RPMI7951 (cell line): ENCODE results near the gene ACOX1. TPM values are rescaled to one million over a fixed set of nuclear protein-coding genes. Genes with fewer than 3 reads are reported as not detected.
"Not testable (repeated sequence)": the region's sequence is repeated elsewhere in the genome, so short reads cannot be mapped to it uniquely, and the experiment has no call there.

ENCODE experiments used
- DNase-seq: peaks from one replicate; pipeline ENCODE4 v3.0.0-alpha.2; 2012; ENCODE audit warnings: low read depth
- total RNA-seq: library from RNA; depleted of rRNA; stranded (reverse); fragments of >200 nt; shearing (Covaris generic); gene quantifications from 2 replicates; pipeline ENCODE4 v1.2.3, GENCODE V29; 2014

The ACOX1 gene
- total RNA-seq, 1 experiment from 2014 or later = 21.4 TPM

DNA sequence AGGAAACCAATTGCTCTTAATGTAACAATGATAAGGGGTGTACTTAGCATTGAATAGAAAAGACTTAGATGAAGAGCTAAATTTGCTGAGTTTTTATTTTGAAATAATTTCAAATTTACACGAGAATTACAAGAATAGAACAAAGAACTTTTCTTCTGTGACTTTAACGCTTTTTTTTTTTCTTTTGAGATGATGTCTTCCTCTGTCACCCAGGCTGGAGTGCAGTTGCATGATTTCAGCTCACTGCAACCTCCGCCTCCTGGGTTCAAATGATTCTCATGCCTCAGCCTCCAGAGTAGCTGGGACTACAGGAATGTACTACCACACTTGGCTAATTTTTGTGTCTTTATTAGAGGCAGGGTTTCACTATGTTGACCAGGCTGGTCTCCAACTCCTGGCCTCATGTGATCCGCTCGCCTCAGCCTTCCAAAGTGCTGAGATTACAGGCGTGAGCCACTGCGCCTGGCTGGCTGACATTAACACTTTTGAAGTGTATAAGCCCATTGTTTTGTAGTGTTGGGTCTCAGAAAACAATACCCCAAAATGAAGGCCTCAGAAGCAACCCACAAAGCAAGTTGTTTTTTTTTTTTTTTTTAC, 2.2 kb upstream of the ACOX1 start:
- DNase-seq = no peak

DNA sequence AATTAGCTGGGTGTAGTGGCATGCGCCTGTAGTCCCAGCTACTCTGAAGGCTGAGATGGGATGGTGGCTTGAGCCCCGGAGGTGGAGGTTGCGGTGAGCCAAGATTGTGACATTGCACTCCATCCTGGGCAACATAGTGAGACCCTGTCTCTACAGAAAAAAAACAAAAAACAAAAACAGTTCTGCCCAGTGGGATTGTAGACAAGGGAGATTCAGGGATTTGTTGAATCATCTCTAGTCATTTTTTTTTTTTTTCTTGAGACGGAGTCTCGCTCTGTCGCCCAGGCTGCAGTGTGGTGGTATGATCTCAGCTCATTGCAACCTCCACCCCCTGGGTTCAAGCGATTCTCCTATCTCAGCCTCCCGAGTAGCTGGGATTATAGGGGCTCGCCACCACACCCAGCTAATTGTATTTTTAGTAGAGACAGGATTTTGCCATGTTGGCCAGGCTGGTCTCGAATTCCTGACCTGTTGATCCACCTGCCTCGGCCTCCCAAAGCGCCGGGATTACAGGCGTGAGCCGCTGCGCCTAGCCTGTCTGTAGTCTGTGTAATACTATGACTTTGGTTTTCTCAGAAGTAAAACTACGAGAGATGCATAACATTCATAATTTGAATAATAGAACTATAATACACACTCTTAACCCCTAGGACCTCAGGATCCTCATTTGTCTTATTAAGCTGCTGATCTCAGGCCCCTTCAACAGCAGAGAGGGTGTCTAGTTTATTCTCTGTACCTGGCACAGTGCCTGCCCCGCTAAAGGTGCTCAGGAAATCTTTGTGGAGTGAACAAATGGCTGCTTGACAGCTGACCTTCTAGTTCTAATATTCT, 1.4 kb upstream of the ACOX1 start:
- no peak for DNase-seq

DNA sequence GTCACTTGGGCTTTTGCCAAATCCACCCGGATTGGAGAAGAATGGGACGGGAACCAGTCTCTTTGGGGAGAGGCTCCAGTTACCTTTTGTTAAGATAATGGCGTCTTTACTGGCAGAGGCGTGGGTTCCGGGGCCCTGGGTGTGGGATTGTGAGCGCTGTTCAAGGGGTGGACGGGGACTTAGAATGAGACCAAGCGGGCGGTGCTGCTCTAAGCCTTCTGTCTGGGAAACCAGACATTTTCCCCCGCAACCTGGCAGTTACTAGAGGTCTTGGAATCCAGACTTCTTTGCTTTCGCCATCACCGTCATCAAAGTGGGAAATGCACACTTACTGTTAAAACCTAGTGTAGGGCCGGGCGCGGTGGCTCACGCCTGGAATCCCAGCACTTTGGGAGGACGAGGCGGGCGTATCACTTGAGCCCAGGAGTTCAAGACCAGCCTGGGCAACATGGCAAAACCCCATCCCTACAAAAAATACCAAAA, 780 bp upstream of the ACOX1 start:
- no peak for DNase-seq

DNA sequence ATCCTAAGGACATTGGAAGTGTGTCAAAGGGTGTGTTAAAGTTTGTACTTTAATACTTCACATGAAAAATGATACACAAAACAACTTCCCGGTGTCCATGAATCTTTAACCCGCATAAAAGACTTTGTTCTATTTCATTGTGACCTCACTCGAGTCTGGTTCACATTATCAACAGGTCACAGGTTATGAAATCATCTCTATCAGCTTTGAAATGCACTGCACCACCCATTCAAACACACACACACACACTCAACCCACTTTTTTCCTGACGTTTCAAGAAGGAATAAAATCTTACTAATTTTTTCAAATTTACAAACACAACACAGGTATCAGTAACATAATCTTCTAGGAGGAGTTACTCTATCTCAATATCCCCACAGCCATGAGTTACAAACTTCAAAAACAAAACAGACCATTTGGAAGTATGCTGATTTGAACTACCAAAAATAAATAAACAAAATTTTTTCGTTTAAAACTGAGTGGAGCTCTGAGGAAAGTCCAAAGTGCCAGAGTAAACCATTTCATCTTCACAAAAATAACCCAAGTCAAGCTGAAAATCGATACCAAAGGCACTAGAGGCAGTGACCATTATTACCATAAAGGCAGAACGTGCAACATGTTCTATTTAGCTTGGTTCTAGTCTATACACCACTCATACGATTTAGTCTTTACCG, 2.7 kb downstream of the ACOX1 start:
- DNase-seq = no peak

DNA sequence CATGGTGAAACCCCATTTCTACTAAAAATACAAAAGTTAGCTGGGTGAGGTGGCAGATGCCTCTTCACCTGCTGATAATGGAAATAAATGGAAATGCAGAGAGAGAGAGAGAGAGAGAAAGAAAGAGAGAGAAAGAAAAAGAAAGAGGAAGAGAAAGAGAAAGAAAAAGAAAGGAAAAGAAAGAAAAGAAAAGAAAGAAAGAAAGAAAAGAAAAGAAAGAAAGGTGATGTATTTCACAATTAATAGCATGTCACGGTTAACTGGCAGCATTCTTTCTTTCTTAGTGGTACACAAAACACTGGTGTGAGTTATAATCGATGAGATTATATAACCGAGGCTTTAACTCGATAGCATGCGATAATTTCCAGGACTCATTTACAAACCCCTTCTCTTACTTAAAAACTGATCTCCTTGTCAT, 3.2 kb downstream of the ACOX1 start:
- DNase-seq = no peak

DNA sequence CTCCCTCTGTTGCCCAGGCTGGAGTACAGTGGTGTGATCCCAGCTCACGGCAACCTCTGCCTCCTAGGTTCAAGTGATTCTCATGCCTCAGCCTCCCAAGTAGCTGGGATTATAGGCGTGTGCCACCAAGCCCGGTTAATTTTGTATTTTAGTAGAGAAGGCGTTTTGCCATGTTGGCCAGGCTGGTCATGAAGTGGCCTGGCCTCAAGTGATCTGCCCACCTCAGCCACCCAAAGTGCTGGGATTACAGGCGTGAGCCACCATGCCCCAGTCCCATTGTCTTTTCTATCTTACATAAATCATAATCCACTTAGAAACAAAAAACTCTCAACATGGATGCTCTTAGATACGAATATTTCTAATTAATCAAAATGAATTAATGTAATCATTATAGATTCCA, 3.8 kb downstream of the ACOX1 start:
- DNase-seq = not testable (repeated sequence)

DNA sequence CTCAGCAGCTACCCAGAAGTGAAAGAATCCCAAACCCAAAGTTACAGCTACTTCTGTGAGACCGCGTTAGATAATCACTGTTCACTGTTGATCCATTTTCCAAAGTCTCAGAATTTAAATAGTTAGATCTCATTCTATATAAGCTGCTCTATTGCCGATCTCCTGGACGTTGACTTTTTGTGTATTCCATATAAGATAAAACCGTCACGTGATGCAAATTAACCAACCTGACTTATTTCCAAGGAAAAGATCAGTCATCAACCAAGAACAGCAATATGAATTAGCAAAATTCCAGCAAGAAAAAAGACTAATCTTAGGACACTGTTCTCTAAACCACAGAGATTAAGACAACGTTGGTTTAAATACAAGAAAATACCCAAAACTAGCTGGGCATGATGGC, 8.3 kb downstream of the ACOX1 start:
- no peak for DNase-seq

DNA sequence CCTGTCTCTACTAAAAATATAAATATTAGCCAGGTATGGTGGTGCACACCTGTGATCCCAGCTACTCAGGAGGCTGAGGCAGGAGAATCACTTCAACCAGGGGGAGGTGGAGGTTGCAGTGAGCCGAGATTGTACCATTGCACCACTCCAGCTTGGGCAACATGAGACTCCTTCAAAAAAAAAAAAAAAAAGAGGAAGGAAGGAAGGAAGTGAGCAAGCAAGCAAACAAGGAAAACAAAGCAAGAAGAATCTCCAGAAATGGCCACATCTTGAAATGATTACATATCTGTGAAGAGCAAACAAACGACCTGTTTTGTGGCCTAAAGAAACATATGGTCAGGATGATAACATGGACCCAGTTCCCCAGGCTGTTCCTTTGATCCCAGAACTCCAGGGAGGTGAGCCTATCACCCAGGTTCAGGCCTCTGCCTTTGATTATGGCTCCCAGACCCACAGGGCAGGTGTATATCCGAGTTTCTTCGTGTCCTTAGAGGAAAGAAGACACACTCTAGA, 8.9 kb downstream of the ACOX1 start:
- peak; percentile 37 for DNase-seq

DNA sequence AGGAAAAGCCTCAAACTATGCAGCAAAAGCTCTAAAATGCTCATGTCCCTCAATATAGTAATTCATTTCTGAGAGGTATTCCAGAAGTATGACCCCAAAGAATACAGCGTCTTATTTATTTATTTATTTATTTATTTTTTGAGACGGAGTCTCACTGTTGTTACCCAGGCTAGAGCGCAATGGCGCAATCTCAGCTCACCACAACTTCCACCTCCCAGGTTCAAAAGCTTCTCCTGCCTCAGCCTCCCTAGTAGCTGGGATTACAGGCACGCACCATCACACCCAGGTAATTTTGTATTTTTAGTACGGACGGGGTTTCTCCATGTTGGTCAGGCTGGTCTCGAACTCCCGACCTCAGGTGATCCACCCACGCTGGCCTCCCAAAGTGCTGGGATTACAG, 9.9 kb downstream of the ACOX1 start:
- DNase-seq = not testable (repeated sequence)

DNA sequence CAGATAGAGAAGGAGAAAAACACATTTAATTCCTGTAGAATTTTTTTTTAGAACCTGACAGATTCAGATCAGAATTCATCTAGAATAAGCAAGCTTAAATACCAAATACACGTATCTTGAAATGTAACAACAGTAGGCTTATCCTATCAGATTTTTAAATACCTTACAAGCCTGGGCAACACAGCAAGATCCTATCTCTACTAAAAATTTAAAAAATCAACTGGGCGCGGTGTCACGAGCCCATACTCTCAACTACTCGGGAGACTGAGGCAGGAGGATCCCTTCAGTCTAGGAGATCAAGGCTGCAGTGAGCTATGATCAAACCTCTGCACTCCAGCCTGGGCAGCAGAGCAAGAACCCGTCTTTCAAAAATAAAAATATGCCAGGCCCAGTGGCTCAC, 13.5 kb downstream of the ACOX1 start:
- DNase-seq = no peak

DNA sequence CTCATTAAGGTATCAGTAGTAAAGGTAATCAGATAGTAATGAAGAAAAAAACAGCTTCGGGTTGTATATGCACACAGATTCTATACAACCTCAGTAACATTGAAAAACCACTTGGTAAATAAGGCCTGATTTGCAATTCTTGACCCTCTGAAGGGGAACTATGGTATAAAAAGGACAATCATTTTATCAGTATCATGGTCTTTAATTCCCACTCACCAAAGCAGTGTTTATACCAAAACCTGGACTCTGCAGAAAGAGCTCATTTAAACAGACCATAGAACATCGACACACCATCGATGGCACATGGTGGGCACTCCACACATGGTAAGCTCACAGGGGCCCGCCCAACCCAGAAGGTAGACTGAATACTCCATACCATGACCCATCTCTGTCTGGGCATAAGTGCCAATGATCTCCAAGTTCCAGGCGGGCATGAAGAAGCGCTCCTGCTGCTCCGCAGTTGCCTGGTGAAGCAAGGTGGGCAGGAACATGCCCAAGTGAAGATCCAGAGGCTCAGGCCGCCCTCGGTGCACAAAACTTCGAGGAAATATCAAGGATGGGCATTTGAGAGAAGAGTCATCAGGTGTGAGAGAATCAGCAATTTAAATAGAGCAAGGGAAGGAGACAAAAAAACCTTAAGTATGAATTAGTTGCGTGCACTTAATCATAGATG, 19.0 kb downstream of the ACOX1 start:
- DNase-seq = no peak

DNA sequence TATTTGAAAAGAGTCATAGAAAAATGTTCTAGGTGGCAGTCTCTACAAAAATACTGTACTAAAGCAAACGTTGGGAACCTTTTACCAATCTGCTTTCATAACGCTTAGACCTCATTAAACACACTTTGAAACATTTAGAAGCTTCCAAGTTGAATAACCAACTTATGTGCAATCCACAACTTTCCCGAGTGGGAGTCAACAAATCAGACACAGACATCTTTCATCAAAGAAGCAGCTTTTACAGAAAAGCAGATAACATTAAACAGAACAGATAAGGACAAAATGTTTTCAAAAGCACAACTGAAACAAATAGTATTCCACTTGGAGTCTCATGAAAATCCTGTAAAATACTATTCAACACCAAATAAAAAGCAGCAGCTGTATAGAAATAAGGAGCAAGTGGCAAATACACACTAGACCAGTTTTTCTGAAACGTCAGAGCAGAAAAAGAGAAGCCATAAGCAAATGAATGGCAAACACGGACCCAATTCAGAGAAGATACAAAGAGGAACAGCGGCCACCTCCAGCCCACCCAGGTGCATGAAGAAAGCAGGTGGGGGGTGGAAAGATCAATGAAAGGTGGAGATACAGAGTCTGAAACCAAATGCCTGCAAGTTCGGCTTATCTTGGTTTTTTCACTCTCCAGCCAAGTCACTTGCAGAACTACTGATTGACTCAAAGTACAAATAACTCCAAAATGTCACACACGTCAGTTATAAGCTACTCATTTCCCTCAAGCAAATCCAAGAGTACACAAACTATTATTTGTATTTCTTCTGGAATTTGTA, 19.7 kb downstream of the ACOX1 start:
- no peak for DNase-seq

DNA sequence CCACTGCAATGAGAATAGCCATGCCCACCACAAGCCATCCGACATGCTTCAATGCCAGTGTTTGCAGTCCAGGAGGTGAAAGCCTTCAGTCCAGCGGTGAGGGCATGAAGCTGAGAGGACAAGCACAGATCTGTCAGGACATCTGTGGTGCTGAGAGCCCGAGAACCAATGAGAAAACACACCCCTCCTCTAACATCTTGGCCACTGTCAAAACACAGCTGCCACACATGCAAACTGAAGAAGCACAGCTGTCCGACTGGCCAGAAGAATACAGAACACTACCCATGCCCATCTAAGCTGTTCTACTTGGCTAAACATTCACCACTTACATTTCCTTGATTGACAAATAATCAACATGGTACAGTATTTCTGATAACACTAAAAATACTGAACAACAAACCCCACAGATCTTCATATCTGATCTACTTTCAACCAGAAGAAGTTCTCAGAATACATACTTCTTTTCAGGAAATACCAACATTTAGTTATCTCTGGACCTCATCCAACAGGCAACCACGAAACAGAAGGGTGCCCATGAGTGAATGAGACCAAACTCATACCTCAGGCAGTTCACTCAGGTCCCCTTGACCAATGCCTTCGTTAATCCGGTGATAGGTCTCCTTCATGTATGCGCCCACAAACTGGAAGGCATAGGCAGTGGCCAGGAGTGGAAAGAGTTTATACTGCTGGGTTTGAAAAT, 28.0 kb downstream of the ACOX1 start:
- DNase-seq = no peak

DNA sequence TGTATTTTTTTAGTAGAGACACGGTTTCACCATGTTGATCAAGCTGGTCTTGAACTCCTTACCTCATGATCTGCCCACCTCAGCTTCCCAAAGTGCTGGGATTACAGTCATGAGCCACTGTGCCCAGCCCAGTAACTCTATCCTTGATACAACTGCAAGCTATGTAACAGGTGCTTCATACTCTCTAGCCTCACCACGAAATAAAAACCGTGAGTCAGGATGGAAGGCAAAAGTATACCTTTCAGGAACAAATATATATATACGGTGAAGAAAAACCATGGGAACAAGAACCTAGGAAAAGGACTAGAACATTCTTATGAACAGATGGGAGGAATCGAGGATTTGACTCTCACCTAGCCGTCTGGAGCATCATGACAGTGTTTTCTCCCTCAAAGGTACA, 28.5 kb downstream of the ACOX1 start:
- DNase-seq = no peak

DNA sequence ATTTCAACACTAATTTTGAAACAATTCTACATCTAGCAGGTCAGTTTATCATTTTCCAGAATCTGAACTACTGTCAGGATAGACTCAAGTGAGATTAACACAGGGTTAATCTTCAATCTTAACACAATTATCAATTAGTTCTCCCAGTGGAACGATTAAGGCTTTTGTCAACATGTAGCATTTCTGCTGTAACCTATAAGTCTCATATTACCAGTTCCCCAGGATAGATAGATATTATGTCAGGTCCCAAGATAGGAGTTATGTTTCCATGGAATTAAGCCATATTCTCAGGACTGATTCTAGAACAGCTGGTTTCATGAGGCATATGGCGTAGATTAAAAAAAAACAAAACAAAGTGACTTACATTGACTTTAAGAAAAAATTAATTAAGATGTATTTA, 33.8 kb downstream of the ACOX1 start:
- no peak for DNase-seq

DNA sequence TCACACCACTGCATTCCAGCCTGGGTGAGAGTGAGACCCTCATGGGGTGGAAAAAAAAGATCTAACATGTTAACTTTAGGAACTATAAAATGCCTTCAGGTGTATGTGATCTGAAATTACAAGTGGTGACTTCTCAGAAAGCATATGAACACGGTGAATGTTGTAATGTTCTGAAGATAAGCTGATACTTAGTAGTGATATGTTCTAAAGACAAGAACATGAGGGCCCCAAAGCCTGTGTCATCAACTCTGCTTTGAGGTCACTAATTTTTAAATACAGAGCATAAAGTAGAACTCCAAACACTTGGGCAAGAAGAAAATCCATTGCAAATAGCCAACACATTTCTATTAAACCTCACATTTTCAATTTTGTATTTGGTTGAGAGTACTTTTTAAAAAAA, 35.5 kb downstream of the ACOX1 start:
- no peak for DNase-seq

DNA sequence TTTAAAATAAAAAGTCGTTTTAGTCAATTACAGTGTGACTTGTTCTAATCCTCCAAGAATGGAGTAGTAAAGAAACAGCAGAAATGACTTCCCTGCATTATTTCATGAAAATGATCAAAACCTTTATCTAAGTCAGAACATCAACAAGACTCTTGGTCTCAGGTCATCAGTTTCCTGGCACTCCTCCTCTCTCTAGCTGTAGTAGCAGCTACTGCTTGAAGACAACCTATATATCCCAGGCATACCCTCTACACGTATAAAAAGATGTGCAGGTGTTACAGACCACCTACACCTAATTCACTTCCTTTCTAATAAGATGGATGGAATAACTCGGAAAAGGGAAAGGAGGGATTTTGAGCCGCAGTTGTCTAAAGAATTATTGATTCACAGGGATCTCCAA, 36.5 kb downstream of the ACOX1 start:
- DNase-seq = no peak

DNA sequence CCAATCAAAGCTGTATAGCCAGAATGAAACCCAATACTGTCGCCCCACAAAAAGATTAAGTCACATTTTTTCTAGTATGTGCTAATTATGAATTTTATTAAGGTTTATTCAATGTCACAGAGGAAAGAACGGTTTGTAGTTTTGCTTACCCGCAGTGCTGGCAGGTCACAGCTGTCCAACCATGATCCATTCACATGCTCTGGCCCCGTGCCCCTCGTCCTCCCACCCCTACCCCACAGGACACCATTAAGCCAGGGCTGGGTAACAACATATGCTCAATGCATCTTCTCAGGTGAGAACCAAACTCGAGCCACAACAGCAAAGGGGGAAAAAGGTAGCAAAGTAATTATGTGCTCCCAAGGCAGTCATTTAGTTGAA, 37.5 kb downstream of the ACOX1 start:
- DNase-seq = no peak

DNA sequence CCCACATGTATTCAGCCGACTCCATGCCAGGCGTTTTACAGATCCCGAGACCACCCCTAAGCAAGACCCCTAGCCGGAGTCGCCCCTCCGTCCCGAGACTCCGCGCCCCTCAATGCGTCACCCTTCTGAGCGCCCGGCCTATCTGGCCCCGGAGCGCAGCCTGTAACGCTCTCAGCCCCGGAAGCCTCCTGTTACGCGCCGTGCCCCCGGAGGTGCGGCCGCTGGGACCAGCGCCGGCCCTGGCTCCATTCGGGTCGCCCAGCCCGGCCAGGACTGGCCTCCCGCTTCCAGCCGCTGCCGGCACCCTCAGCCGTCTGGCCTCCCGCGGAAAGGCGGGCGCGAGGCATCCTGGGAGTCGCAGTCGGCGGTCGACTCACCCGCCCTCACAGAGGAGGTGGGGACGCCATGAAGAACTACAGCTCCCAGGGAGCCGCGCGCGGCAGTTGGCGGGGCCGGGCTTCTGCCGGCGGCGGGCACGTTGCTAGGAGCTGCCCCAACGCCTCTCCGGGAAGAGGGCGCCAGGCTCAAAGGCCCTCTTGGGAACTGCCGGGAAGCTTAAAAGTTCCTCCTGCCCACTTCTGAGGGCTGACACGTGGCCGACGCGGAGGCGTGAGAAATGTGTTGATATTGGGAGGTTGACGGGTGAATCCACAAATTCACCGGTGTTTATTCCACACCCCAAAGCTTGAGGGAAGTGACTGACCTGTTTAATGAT, 38.1 kb downstream of the ACOX1 start, which contains the start of gene FBF1:
TSS of gene FBF1 (minus strand) at position 316 of the 715 bp plus-strand sequence. CDS start 2,893 bp downstream, outside the sequence.
- peak; percentile 94 for DNase-seq

DNA sequence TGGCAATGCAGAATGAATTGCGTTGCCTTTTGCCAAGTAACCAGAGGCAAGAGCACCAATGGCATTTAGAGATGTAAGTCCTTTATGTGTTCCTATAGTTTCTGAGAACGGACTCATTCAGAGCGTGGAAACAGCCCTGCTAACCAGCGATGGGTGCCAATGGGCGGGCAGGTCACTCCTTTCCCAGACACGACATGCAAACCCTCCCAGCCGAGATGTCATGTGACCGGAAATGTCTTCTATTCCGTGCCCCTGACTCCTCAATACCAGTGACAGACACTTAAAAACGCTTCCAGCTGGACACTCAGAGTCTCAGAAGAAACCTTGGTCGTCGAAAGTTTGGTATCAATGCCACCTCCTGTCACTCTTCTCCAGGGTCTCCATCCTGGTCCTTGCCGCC, 41.3 kb downstream of the ACOX1 start:
- peak; percentile 9 for DNase-seq
